GM03348 (cell line): ENCODE data around the gene RAB15.

Experiments
- DNase-seq: peaks from one replicate; pipeline ENCODE4 v3.0.0; 2012; ENCODE audit warnings: low spot score

RAB15 gene

GRCh38 chr14:64955297-64955696 lies 16.8 kb downstream of the RAB15 start:
- DNase-seq = no peak

- no peak for DNase-seq
Observed at GRCh38 chr14:64954491-64955240, 17.5 kb downstream of the RAB15 start.

GRCh38 chr14:64953661-64954060 lies 18.5 kb downstream of the RAB15 start:
- DNase-seq = no peak

- DNase-seq = no peak
Observed at GRCh38 chr14:64953310-64953654, 18.9 kb downstream of the RAB15 start.

GRCh38 chr14:64952598-64953309 lies 19.4 kb downstream of the RAB15 start:
- DNase-seq = no peak

GRCh38 chr14:64951724-64952123 lies 20.4 kb downstream of the RAB15 start:
- DNase-seq = no peak

GRCh38 chr14:64951291-64951690 lies 20.8 kb downstream of the RAB15 start:
- DNase-seq = no peak

GRCh38 chr14:64950889-64951288 lies 21.2 kb downstream of the RAB15 start:
- no peak for DNase-seq

- DNase-seq = no peak
Observed at GRCh38 chr14:64948612-64949210, 23.4 kb downstream of the RAB15 start.

GRCh38 chr14:64947710-64948611 lies 24.2 kb downstream of the RAB15 start:
- no peak for DNase-seq

GRCh38 chr14:64946310-64947045 lies 25.7 kb downstream of the RAB15 start:
- no peak for DNase-seq

GRCh38 chr14:64945431-64946178 lies 26.5 kb downstream of the RAB15 start:
- no peak for DNase-seq

GRCh38 chr14:64944861-64945260 lies 27.3 kb downstream of the RAB15 start:
- DNase-seq = no peak

GRCh38 chr14:64944041-64944440 lies 28.1 kb downstream of the RAB15 start:
- no peak for DNase-seq

- no peak for DNase-seq
Observed at GRCh38 chr14:64943556-64943955, 28.6 kb downstream of the RAB15 start.

GRCh38 chr14:64942531-64943111 lies 29.5 kb downstream of the RAB15 start, which contains the start of gene GPX2:
Gene GPX2 (minus strand): TSS chr14:64942745. CDS start chr14:64942726, 19 bp downstream.
- no peak for DNase-seq

- no peak for DNase-seq
Observed at GRCh38 chr14:64940336-64940910, 31.7 kb downstream of the RAB15 start.

- no peak for DNase-seq
Observed at GRCh38 chr14:64939817-64940190, 32.3 kb downstream of the RAB15 start.

- no peak for DNase-seq
Observed at GRCh38 chr14:64938972-64939816, 32.9 kb downstream of the RAB15 start.
